Islet precursor cell (in vitro differentiated cells): ENCODE results near the gene GPHN.
"Not testable (repeated sequence)": the region's sequence is repeated elsewhere in the genome, so short reads cannot be mapped to it uniquely, and the experiment has no call there.

Experiments used
- DNase-seq: peaks from one replicate; pipeline ENCODE4 v3.0.0-alpha.2; 2018

Gene GPHN

GRCh38 chr14:66975251-66975650 is 467.3 kb downstream of the GPHN start:
- DNase-seq = no peak

GRCh38 chr14:66979101-66979974 is 471.4 kb downstream of the GPHN start:
- no peak for DNase-seq

GRCh38 chr14:66982247-66982646 is 474.3 kb downstream of the GPHN start:
- DNase-seq = no peak

- no peak for DNase-seq
Observed at GRCh38 chr14:66992776-66993175, 484.8 kb downstream of the GPHN start.

- no peak for DNase-seq
Observed at GRCh38 chr14:66993512-66993911, 485.6 kb downstream of the GPHN start.

GRCh38 chr14:66998013-66998412 is 490.1 kb downstream of the GPHN start:
- DNase-seq = no peak

GRCh38 chr14:66999978-67000377 is 492.0 kb downstream of the GPHN start:
- no peak for DNase-seq

GRCh38 chr14:67002994-67003753 is 495.2 kb downstream of the GPHN start:
- DNase-seq = no peak

GRCh38 chr14:67004521-67004920 is 496.6 kb downstream of the GPHN start:
- no peak for DNase-seq

- no peak for DNase-seq
Observed at GRCh38 chr14:67010602-67011001, 502.7 kb downstream of the GPHN start.

- DNase-seq = no peak
Observed at GRCh38 chr14:67016856-67017255, 508.9 kb downstream of the GPHN start.

GRCh38 chr14:67018720-67019119 is 510.8 kb downstream of the GPHN start:
- DNase-seq = no peak

- no peak for DNase-seq
Observed at GRCh38 chr14:67019796-67020195, 511.8 kb downstream of the GPHN start.

- no peak for DNase-seq
Observed at GRCh38 chr14:67031920-67032774, 524.2 kb downstream of the GPHN start.

GRCh38 chr14:67045440-67045839 is 537.5 kb downstream of the GPHN start:
- DNase-seq = no peak

- DNase-seq = no peak
Observed at GRCh38 chr14:67050896-67051295, 542.9 kb downstream of the GPHN start.

GRCh38 chr14:67056684-67057083 is 548.7 kb downstream of the GPHN start:
- DNase-seq = no peak

- no peak for DNase-seq
Observed at GRCh38 chr14:67059596-67059995, 551.6 kb downstream of the GPHN start.

GRCh38 chr14:67060546-67060945 is 552.6 kb downstream of the GPHN start:
- DNase-seq = no peak

GRCh38 chr14:67067070-67067814 is 559.3 kb downstream of the GPHN start:
- not testable (repeated sequence) for DNase-seq

- no peak for DNase-seq
Observed at GRCh38 chr14:67068251-67068650, 560.3 kb downstream of the GPHN start.

GRCh38 chr14:67071506-67071905 is 563.6 kb downstream of the GPHN start:
- no peak for DNase-seq
